Ascending aorta (tissue), 2 donors: ENCODE measurements around the gene ARMC7. TPM values are rescaled to one million over a fixed set of nuclear protein-coding genes. Genes with fewer than 3 reads are reported as not detected.
"Not testable (repeated sequence)": the region's sequence is repeated elsewhere in the genome, so short reads cannot be mapped to it uniquely, and the experiment has no call there.

Experiments
- DNase-seq, 2 donors: peaks; one replicate each; pipeline ENCODE4 v3.0.0-alpha.2; 2019; ENCODE audit warnings: low spot score in 2 of 2
- H3K27ac ChIP-seq, 2 donors: fragments of 200-600 bp; sonication (generic); one replicate each; pipeline ENCODE4 v1.5.1; 2016 to 2017; ENCODE audit warnings: mild to moderate bottlenecking in 1 of 2
- H3K27me3 ChIP-seq: fragments of 200-600 bp; sonication (generic); one replicate; pipeline ENCODE4 v1.5.1; 2017
- H3K36me3 ChIP-seq, 2 donors: fragments of 200-600 bp; sonication (generic); one replicate each; pipeline ENCODE4 v1.5.1; 2016
- H3K4me1 ChIP-seq, 2 donors: fragments of 200-600 bp; sonication (generic); one replicate each; pipeline ENCODE4 v1.5.1; 2016 to 2017; ENCODE audit warnings: mild to moderate bottlenecking in 1 of 2
- H3K4me3 ChIP-seq, 2 donors: fragments of 200-600 bp; sonication (generic); one replicate each; pipeline ENCODE4 v1.5.1; 2016 to 2017; ENCODE audit warnings: mild to moderate bottlenecking in 1 of 2
- H3K9me3 ChIP-seq, 2 donors: fragments of 200-600 bp; sonication (generic); one replicate each; pipeline ENCODE4 v1.5.1; 2016
- CTCF ChIP-seq, 3 experiments: fragments of 200-600 bp in 2 of 3; fragments of 450-650 bp in 1 of 3; sonication (generic) in 2 of 3; IDR thresholded peaks; one replicate each; pipeline ENCODE4 v1.5.1; 2016 to 2019; ENCODE audit warnings: antibody characterized with exemption in 3 of 3, mild to moderate bottlenecking in 1 of 3, moderate library complexity in 1 of 3
- intact Hi-C: fragments of 100-400 bp; cut with DNase I; formaldehyde crosslinking; loops from one replicate; pipeline ENCODE4 v1.15.1; 2023
- total RNA-seq: library from RNA; depleted of rRNA; stranded (reverse); fragments of >200 nt; gene quantifications from one replicate; pipeline ENCODE4 v1.1.0, GENCODE V29; 2016

The ARMC7 gene
- total RNA-seq, 1 donor from 2014 or later: 1.4 TPM

- H3K4me3 ChIP-seq: no peak overlapping the region
- no peaks in the 10 kb centered on the region for H3K27me3 ChIP-seq
- peaks cover 3 to 15% of the 10 kb centered on the region in 2 donors for H3K36me3 ChIP-seq
- H3K9me3 ChIP-seq: no peaks in the 10 kb centered on the region
- TF ChIP-seq CTCF (IDR thresholded peaks at IDR 0.05): no peak
- intact Hi-C loops: no loop called here
- no peaks in the 10 kb centered on the region for H3K4me1 ChIP-seq
- DNase-seq: no peak
- H3K27ac ChIP-seq: no peak overlapping the region
These were observed 50.4 kb downstream of the ARMC7 start for GRCh38 chr17:75160211-75160610.

- H3K27ac ChIP-seq: no peak overlapping the region
- no peak for TF ChIP-seq CTCF (IDR thresholded peaks at IDR 0.05)
- H3K4me3 ChIP-seq: no peak overlapping the region
- H3K9me3 ChIP-seq: no peaks in the 10 kb centered on the region
- no peaks in the 10 kb centered on the region for H3K27me3 ChIP-seq
- DNase-seq: no peak
- no peaks in the 10 kb centered on the region for H3K4me1 ChIP-seq
- intact Hi-C loops: no loop called here
- H3K36me3 ChIP-seq: peaks cover 19 to 36% of the 10 kb centered on the region in 2 donors
These were observed 53.3 kb downstream of the ARMC7 start for GRCh38 chr17:75163074-75163473.

- intact Hi-C loops, H3K9me3 ChIP-seq: not testable (repeated sequence)
- H3K36me3 ChIP-seq: peaks cover 24 to 47% of the 10 kb centered on the region in 2 donors
These were observed 54.8 kb downstream of the ARMC7 start for GRCh38 chr17:75164606-75165005.

GRCh38 chr17:75168998-75169397, 59.2 kb downstream of the ARMC7 start:
- Histone ChIP-seq H3K27me3 (no peaks in the 10 kb centered on the region), H3K36me3 (peaks cover 41 to 72% of the 10 kb centered on the region in 2 donors), H3K9me3 (no peaks in the 10 kb centered on the region), H3K4me3 (no peak overlapping the region), H3K4me1 (no peaks in the 10 kb centered on the region), H3K27ac (no peak overlapping the region)
- intact Hi-C loops: no loop called here
- no peak for TF ChIP-seq CTCF (IDR thresholded peaks at IDR 0.05)
- no peak for DNase-seq

More at GRCh38 chr17:75164606-75165005, 54.8 kb downstream of the ARMC7 start:
- H3K4me3 ChIP-seq, H3K27ac ChIP-seq, DNase-seq, H3K27me3 ChIP-seq, H3K4me1 ChIP-seq: not testable (repeated sequence)

- peaks cover 58 to 74% of the 10 kb centered on the region in 2 donors for H3K36me3 ChIP-seq
- no peak overlapping the region for H3K27ac ChIP-seq
- no peaks in the 10 kb centered on the region for H3K9me3 ChIP-seq
- no peak overlapping the region for H3K4me3 ChIP-seq
- H3K27me3 ChIP-seq: no peaks in the 10 kb centered on the region
- H3K4me1 ChIP-seq: no peaks in the 10 kb centered on the region
- no peak for TF ChIP-seq CTCF (IDR thresholded peaks at IDR 0.05)
- intact Hi-C loops: loop anchor here (2.0 kb wide), 1 partner anchor 59 kb away; no protein-coding TSS in a partner anchor
- DNase-seq: no peak
These were observed 63.8 kb downstream of the ARMC7 start for GRCh38 chr17:75173526-75173925.

- no peaks in the 10 kb centered on the region for H3K9me3 ChIP-seq
- no peak for DNase-seq
- H3K36me3 ChIP-seq: peaks cover 69 to 77% of the 10 kb centered on the region in 2 donors
- TF ChIP-seq CTCF (IDR thresholded peaks at IDR 0.05): no peak
- no peak overlapping the region for H3K27ac ChIP-seq
- intact Hi-C loops: no loop called here
- no peaks in the 10 kb centered on the region for H3K27me3 ChIP-seq
- H3K4me1 ChIP-seq: peaks cover 0 to 5% of the 10 kb centered on the region in 2 donors
- H3K4me3 ChIP-seq: no peak overlapping the region
These were observed 65.2 kb downstream of the ARMC7 start for GRCh38 chr17:75174996-75175395.
